Lung (tissue), 12 donors: ENCODE results near the gene KCNT1. TPM values are rescaled to one million over a fixed set of nuclear protein-coding genes. Genes with fewer than 3 reads are reported as not detected.

Experiments used
- ATAC-seq: fragments of 200-7000 bp; cut with Tn5 transposase; one replicate; pipeline ENCODE4 v1.9.1; 2020; ENCODE audit warnings: moderate number of reproducible peaks; ENCODE audit not compliant: insufficient read depth, low FRiP score
- DNase-seq, 3 donors: peaks; one replicate each; pipeline ENCODE4 v3.0.0-alpha.2; 2013 to 2017
- H3K27ac ChIP-seq, 2 donors: one replicate each; pipeline ENCODE4 v1.5.1; 2013; ENCODE audit warnings: mild to moderate bottlenecking in 2 of 2, moderate library complexity in 2 of 2, control low read depth in 1 of 2, inconsistent platforms in 1 of 2, low read depth in 1 of 2, low read length in 1 of 2
- H3K27me3 ChIP-seq, 3 donors: one replicate each; pipeline ENCODE4 v1.5.1; 2013; ENCODE audit warnings: low read length in 2 of 3; ENCODE audit not compliant: control insufficient read depth in 3 of 3, insufficient read depth in 3 of 3
- H3K36me3 ChIP-seq, 4 donors: one replicate each; pipeline ENCODE4 v1.5.1; 2013; ENCODE audit warnings: low read length in 4 of 4, mild to moderate bottlenecking in 1 of 4, moderate library complexity in 1 of 4; ENCODE audit not compliant: control insufficient read depth in 4 of 4, insufficient read depth in 4 of 4
- H3K4me1 ChIP-seq, 5 donors: one replicate each; pipeline ENCODE4 v1.5.1; 2013; ENCODE audit warnings: low read length in 5 of 5, mild to moderate bottlenecking in 2 of 5, moderate library complexity in 1 of 5; ENCODE audit not compliant: control insufficient read depth in 5 of 5, insufficient read depth in 5 of 5
- H3K4me3 ChIP-seq: one replicate; pipeline ENCODE4 v1.5.1; 2013; ENCODE audit warnings: mild to moderate bottlenecking, control low read depth, moderate library complexity
- H3K9ac ChIP-seq, 2 donors: one replicate each; pipeline ENCODE4 v1.5.1; 2013; ENCODE audit warnings: low read length in 2 of 2, control low read depth in 1 of 2; ENCODE audit not compliant: insufficient read depth in 1 of 2
- H3K9me3 ChIP-seq, 4 donors: one replicate each; pipeline ENCODE4 v1.5.1; 2013; ENCODE audit warnings: low read length in 3 of 4, mild to moderate bottlenecking in 1 of 4, moderate library complexity in 1 of 4; ENCODE audit not compliant: control insufficient read depth in 4 of 4, insufficient read depth in 3 of 4
- WGBS, 2 donors: extraction: QIAGEN DNeasy Blood & Tissue Kit; methylation state at CpG; one replicate each; pipeline ENCODE4 v1.1.7; 2013; 5-methylcytosine and 5-hydroxymethylcytosine counted together
- polyA plus RNA-seq, 2 donors: library from polyadenylated mRNA; stranded (reverse); fragments of 200-250 nt; gene quantifications; one replicate each; pipeline ENCODE4 v1.2.1, GENCODE V29; 2013
- total RNA-seq, 2 donors: library from RNA; depleted of rRNA in 1 of 2; stranded (reverse); fragments of >200 nt in 1 of 2; gene quantifications; one replicate each; pipeline ENCODE4 v1.2.1, GENCODE V29; 2014 to 2021
- TF ChIP-seq, protein P1 (sequence below): IDR thresholded peaks from 2 replicates; pipeline ENCODE4 v1.5.1; 2012; ENCODE audit warnings: mild to moderate bottlenecking; ENCODE audit errors: control extremely low read depth, extremely low read depth
- donor health status: control.
- donor health status: control.
- donor health status: Bipolar disorder and iron deficiency.
- donor health status: healthy.
- donor health status: DM: yes; HTN: yes; CAD: no.

Gene KCNT1
- total and polyA plus RNA-seq, 4 donors: 0.06 to 0.28 (median 0.11) TPM

- no peak overlapping the region for H3K9ac ChIP-seq
- H3K27ac ChIP-seq: no peak overlapping the region
- peaks cover 0 to 4% (median 0%) of the 10 kb centered on the region in 3 donors for H3K27me3 ChIP-seq
- peaks cover 0 to 5% (median 0%) of the 10 kb centered on the region in 4 donors for H3K9me3 ChIP-seq
- no peaks in the 10 kb centered on the region for H3K4me1 ChIP-seq
- H3K36me3 ChIP-seq: no peaks in the 10 kb centered on the region
- TF ChIP-seq, protein P1, sequence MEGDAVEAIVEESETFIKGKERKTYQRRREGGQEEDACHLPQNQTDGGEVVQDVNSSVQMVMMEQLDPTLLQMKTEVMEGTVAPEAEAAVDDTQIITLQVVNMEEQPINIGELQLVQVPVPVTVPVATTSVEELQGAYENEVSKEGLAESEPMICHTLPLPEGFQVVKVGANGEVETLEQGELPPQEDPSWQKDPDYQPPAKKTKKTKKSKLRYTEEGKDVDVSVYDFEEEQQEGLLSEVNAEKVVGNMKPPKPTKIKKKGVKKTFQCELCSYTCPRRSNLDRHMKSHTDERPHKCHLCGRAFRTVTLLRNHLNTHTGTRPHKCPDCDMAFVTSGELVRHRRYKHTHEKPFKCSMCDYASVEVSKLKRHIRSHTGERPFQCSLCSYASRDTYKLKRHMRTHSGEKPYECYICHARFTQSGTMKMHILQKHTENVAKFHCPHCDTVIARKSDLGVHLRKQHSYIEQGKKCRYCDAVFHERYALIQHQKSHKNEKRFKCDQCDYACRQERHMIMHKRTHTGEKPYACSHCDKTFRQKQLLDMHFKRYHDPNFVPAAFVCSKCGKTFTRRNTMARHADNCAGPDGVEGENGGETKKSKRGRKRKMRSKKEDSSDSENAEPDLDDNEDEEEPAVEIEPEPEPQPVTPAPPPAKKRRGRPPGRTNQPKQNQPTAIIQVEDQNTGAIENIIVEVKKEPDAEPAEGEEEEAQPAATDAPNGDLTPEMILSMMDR: no peak
- DNase-seq (no peak), ATAC-seq (no peak)
- no peak overlapping the region for H3K4me3 ChIP-seq
- 74 to 86% methylated on average over 11 of the region's 11 CpGs for WGBS, 2 donors
Measured at GRCh38 chr9:135693771-135694170, 8.2 kb upstream of the KCNT1 start.

DNA sequence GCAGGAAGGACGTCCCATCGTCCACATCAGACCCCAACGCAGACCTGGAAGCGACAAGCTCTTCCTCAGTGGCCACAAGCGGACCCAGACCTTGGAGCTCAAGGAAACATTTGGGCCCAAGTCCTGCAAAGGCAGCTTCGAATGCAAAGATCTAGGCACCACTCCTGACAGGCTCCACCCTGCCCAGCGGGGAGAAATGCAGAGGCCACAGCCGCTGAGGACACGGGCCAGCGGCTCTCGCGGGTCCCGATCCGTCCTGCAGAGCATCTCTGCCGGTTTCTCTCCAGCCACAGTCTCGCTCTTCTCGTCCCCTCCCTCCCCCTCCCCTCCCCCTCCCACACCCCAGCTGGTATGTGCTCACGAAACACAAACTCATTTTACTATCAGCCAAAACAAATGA, 7.6 kb upstream of the KCNT1 start:
- Histone ChIP-seq H3K27me3 (peaks cover 0 to 4% (median 0%) of the 10 kb centered on the region in 3 donors), H3K4me1 (no peaks in the 10 kb centered on the region), H3K9me3 (peaks cover 0 to 5% (median 0%) of the 10 kb centered on the region in 4 donors), H3K4me3 (no peak overlapping the region), H3K27ac (no peak overlapping the region), H3K36me3 (no peaks in the 10 kb centered on the region), H3K9ac (no peak overlapping the region)
- TF ChIP-seq, protein P1: no peak
- ATAC-seq (no peak), DNase-seq (no peak)
- 59 to 71% methylated on average over 18 of the region's 18 CpGs for WGBS, 2 donors

DNA sequence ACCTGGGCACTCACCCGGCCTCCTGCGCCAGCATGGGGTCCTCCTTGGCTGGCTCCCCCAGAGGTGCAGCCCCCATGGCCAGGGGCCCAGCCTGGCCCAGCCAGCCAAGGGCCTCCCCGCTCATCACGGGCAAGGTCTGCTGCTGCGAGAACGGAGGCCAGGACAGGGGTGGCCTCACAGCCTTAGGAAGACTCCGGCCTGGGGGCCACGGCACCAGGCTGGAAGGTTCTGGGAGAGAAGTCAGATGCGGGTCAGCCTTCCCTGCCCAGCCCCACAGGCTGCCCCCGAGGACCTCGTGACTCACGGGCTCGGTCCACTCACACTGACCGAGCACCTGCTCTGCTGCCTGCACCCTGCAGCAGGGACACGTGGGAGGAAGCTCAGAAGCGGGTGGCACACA, 6.9 kb upstream of the KCNT1 start:
- WGBS, 2 donors: 83 to 93% methylated on average over 16 of the region's 16 CpGs
- DNase-seq: no peak

More for the DNA sequence above, 6.9 kb upstream of the KCNT1 start:
- no peak overlapping the region for H3K4me3 ChIP-seq
- peaks cover 0 to 4% (median 0%) of the 10 kb centered on the region in 3 donors for H3K27me3 ChIP-seq
- no peaks in the 10 kb centered on the region for H3K36me3 ChIP-seq
- TF ChIP-seq, protein P1: no peak
- no peak overlapping the region for H3K27ac ChIP-seq
- ATAC-seq: no peak
- no peak overlapping the region for H3K9ac ChIP-seq
- H3K9me3 ChIP-seq: peaks cover 0 to 5% (median 0%) of the 10 kb centered on the region in 4 donors
- H3K4me1 ChIP-seq: no peaks in the 10 kb centered on the region
